GM21367 (cell line): ENCODE data around the gene SMIM45.

Experiments used
- ATAC-seq: cut with Tn5 transposase; IDR thresholded peaks from one replicate; pipeline ENCODE4 v1.9.1; 2021; ENCODE audit not compliant: unreplicated experiment

SMIM45 gene

GRCh38 chr22:41998361-41999261 is 46.7 kb downstream of the SMIM45 start, which contains the start of gene WBP2NL:
WBP2NL (plus strand) TSS chr22:41998788; CDS start chr22:41998819, 31 bp downstream.
- no peak for ATAC-seq

DNA sequence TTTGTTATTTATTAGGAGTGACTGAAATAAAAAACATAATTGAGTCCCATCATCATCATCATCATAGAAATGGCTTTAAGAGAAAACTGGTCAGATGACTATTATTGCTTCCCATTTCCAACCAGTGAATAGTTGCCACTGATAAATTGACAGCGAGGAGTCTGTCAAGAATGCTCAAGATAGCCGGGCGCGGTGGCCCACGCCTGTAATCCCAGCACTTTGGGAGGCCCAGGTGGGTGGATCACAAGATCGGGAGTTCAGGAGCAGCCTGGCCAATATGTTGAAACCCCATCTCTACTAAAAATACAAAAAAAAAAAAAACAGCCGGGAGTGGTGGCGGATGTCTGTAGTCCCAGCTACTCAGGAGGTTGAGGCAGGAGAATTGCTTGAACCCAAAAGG is 48.5 kb downstream of the SMIM45 start:
- no peak for ATAC-seq

DNA sequence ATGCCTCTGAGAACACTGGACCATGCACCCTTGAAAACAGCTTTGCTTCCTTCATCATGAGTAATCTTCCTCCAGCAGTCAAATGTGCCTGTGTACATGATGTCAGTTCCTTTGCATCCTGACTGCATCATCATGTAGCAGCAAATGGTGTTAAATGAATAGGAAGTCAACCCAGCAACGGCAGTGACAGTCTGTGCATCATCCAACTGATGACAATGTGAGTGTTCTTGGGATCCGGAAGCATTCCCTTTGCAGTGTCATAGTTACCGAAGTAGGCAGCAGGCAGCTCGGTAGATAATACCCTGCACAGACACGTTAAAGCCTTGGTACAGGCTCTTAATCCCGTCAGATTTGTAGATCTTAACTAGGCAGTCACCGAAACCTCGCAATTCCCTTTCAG is 49.2 kb downstream of the SMIM45 start:
- no peak for ATAC-seq

GRCh38 chr22:42001706-42002105 is 49.8 kb downstream of the SMIM45 start:
- ATAC-seq: no peak

GRCh38 chr22:42007922-42008321 is 56.0 kb downstream of the SMIM45 start:
- no peak for ATAC-seq
